GM10266 (cell line): ENCODE data around the gene CHL1.

Source experiments
- DNase-seq: peaks from one replicate; pipeline ENCODE4 v3.0.0; 2012; ENCODE audit errors: extremely low spot score
- TF ChIP-seq, protein P1 (sequence below): IDR thresholded peaks from 2 replicates; pipeline ENCODE4 v1.5.1; 2012; ENCODE audit warnings: mild to moderate bottlenecking, low read depth; ENCODE audit not compliant: control insufficient read depth, insufficient read depth; ENCODE audit errors: missing control alignments

Gene CHL1

DNA sequence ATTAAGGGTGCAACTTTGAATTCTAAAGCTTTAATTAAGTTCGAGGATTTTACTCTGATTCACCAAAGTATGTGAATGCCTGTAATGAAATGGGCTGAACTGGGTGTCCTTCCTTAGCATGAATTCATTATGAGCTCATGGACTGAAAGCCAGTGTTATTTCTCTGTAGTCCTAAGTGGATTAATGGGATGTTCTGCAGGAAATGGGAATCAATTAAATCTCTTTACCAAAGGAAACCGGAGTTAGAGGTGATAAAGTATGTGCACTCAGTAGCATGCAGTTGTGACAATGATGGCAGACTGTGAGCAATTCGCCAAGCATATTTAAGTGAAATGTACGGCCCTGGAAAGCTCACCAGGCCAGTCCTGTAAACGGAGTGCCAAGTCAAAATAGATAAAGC, 138.7 kb downstream of the CHL1 start:
- TF ChIP-seq, protein P1, sequence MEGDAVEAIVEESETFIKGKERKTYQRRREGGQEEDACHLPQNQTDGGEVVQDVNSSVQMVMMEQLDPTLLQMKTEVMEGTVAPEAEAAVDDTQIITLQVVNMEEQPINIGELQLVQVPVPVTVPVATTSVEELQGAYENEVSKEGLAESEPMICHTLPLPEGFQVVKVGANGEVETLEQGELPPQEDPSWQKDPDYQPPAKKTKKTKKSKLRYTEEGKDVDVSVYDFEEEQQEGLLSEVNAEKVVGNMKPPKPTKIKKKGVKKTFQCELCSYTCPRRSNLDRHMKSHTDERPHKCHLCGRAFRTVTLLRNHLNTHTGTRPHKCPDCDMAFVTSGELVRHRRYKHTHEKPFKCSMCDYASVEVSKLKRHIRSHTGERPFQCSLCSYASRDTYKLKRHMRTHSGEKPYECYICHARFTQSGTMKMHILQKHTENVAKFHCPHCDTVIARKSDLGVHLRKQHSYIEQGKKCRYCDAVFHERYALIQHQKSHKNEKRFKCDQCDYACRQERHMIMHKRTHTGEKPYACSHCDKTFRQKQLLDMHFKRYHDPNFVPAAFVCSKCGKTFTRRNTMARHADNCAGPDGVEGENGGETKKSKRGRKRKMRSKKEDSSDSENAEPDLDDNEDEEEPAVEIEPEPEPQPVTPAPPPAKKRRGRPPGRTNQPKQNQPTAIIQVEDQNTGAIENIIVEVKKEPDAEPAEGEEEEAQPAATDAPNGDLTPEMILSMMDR: no peak
- no peak for DNase-seq

DNA sequence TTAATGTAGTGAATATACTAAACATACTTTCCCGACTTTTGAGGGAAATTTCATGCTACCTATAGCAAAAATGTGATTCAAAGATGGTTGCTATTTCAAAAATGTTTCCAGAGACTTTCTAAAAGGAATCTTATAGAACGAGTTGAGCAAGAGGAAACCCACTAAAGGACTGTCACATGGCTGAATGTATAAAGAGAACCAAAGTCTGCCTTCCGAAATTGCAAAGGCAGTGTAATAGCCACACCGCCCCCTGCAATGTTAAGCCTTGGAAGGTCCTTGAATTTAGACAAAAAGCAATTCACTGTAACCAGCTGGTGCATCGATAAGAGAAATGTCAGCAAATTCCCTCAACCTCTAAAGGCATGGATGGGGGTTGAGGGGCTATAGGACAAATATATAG, 142.8 kb downstream of the CHL1 start:
- no peak for DNase-seq
- TF ChIP-seq, protein P1: no peak

DNA sequence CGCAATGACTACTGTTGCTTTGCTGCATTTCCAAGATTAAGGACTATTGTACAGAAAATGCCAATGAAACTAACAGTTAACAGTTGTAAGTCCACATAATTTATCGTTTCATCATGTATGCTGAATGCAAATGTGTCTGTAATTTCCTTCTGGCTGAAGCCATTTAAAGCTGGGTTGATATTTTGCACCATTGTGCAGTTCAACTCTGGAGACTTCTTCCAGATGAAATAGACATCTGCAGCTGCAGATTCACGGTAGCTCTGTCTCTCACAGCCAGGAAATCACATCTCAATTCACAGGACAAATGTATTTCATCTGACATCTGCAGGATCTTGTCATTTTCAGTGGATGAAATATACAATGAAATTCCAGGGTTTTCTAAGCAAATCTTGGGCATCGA, 145.4 kb downstream of the CHL1 start:
- DNase-seq: no peak
- TF ChIP-seq, protein P1: no peak

DNA sequence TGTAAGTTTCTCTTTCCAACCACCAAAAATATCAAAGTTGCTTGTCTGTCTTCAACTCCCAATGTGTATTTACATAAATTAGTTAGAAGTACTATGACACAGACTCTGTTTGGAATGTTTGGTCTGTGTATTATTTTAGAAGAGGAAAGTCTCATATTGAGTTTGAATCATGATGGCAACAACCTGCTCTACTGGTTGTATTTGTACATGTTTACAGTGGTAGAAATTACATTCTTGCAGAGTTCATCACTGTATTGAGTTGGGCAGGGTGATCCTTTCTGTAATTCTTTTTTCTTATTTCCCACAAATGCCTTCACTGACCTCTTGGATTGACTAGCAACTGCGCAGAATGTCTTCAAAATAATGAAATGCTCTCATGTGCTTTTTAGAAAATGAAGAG, 149.6 kb downstream of the CHL1 start:
- TF ChIP-seq, protein P1: no peak
- no peak for DNase-seq

DNA sequence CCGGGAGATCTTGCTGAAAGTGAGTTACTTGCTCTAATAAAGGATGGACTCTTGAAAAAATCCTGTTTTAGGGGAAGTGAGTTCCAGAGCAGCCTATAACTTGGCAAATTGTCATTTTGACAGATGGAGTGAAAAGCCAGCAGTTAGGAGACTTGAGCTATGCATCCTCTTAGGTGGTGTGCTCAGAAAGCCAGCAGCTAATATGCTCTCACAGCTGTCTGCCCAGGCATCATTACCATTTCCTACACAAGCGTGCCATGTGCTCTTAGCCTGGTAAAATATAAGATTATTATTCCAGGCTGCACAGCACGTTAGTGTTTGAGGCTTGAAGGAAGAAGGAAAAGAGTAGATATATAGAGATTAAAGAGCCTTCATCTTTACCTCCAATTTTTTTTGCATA, 151.0 kb downstream of the CHL1 start:
- TF ChIP-seq, protein P1: no peak
- no peak for DNase-seq

DNA sequence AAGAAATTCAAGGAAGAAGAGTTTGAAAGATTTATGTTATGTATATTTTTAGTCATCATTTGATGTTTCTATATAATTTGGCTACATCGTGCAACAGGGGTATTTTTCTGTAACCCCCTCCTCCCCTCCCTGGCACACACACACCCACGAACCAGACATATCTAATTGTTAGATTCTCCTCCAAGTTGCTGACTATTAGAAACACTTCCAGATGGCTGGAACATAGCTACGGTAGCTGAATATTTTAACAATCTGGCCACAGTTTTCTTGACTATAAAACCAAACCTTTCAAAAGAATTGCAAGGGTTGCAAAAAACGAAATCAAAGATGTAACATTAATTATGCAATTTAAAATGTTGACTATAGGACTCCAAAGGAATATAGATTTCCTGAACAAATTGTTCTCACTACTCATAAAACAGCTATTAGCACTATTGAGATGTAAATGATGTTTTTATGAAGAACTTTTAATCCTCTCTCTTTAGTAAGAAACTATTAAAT, 154.4 kb downstream of the CHL1 start:
- DNase-seq: no peak
- TF ChIP-seq, protein P1: no peak

DNA sequence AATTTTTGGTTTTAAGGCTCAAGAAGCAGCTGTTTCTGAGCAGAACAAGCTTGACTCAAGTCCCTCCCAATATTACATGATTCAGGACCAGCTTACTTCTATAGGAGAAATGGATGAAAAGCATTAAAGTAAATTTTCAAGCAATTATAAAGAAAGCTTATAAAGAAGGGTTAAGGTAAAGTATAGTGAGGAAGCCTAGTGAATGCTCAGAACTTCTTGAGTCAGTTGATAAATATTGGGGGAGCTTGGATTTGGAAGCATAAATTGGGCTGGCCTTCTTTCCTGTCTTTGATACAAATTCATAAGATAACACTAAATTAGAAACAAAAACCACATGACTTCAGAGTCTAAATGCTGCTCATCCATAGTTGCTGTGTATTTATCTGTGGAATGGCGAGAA, 156.0 kb downstream of the CHL1 start:
- TF ChIP-seq, protein P1: no peak
- DNase-seq: no peak
